ENCODE results near the gene CCDC12.

The CCDC12 gene

DNA sequence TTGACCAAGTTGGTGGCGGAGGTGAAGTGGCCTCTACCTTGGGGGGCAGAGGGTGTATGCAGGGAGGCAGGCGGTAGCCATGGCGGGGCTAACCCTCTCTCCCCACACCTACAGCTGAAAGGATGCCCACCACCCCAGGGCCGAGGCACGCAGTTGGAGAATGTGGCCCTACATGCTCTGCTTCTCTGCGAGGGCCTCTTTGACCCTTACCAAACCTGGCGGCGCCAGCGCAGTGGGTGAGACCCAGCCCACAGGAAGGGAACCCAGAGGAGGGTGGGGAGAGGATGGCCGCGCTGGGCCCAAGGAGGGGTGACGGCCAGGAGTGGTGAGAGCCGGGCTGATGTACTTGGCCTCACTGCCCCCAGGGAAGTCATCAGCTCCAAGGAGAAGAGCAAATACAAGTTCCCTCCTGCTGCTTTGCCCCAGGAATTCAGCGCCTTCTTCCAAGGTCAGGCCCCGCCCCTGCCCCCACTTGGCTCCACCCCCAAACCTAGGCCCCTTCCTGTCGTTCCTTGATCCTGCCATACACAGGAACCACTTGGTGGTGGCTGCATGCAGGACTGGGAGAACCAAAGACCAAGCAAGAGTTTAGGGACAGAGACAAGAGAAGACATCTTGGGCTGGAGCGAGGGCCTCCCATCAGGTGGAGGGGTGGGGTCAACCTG is 12.7 kb upstream of the CCDC12 start:
- no peak for DNase-seq (ENCODE audit: extremely low read depth, low read depth)

GRCh38 chr3:46988616-46989015 is 12.1 kb upstream of the CCDC12 start:
- H3K4me3 ChIP-seq (replicated peaks; ENCODE audit: low read depth, low read length): no peak overlapping the region
- DNase-seq (ENCODE audit: extremely low read depth, low read depth): no peak
- TF ChIP-seq, protein P1, sequence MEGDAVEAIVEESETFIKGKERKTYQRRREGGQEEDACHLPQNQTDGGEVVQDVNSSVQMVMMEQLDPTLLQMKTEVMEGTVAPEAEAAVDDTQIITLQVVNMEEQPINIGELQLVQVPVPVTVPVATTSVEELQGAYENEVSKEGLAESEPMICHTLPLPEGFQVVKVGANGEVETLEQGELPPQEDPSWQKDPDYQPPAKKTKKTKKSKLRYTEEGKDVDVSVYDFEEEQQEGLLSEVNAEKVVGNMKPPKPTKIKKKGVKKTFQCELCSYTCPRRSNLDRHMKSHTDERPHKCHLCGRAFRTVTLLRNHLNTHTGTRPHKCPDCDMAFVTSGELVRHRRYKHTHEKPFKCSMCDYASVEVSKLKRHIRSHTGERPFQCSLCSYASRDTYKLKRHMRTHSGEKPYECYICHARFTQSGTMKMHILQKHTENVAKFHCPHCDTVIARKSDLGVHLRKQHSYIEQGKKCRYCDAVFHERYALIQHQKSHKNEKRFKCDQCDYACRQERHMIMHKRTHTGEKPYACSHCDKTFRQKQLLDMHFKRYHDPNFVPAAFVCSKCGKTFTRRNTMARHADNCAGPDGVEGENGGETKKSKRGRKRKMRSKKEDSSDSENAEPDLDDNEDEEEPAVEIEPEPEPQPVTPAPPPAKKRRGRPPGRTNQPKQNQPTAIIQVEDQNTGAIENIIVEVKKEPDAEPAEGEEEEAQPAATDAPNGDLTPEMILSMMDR (IDR thresholded peaks at IDR 0.05; ENCODE audit: low read depth, low read length, missing control alignments): no peak

More for the DNA sequence above, 12.7 kb upstream of the CCDC12 start:
- no peak overlapping the region for H3K4me3 ChIP-seq (replicated peaks; ENCODE audit: low read depth, low read length)
- TF ChIP-seq, protein P1 (IDR thresholded peaks at IDR 0.05; ENCODE audit: low read depth, low read length, missing control alignments): no peak

GRCh38 chr3:46987743-46988401 is 11.3 kb upstream of the CCDC12 start:
- no peak for DNase-seq (ENCODE audit: extremely low read depth, low read depth)
- no peak overlapping the region for H3K4me3 ChIP-seq (replicated peaks; ENCODE audit: low read depth, low read length)
- TF ChIP-seq, protein P1 (IDR thresholded peaks at IDR 0.05; ENCODE audit: low read depth, low read length, missing control alignments): no peak

DNA sequence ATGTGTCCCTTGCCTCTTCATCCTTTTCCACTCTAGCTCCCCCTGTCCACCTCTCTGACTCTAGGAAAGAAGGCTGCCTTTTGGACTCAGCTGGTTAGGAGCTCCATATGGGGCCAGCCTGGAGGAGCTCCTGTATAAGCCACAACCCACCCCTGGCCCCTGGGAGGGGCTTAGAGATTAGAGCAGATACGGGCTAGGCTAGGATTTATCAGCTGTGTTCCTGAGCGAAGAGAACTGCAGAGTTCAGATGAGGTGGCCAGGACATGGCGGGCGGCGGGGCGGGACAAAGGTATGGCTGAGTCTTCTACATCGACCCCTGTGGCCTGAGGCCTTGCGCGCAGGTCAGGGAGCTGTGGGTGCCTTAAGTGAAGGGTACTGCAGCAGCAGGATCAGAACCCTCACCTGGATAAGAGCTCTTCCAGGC is 10.8 kb upstream of the CCDC12 start:
- TF ChIP-seq, protein P1 (IDR thresholded peaks at IDR 0.05; ENCODE audit: low read depth, low read length, missing control alignments): no peak
- no peak for DNase-seq (ENCODE audit: extremely low read depth, low read depth)
- H3K4me3 ChIP-seq (replicated peaks; ENCODE audit: low read depth, low read length): no peak overlapping the region

GRCh38 chr3:46986782-46987310 is 10.3 kb upstream of the CCDC12 start:
- DNase-seq (ENCODE audit: extremely low read depth, low read depth): no peak
- no peak overlapping the region for H3K4me3 ChIP-seq (replicated peaks; ENCODE audit: low read depth, low read length)
- TF ChIP-seq, protein P1 (IDR thresholded peaks at IDR 0.05; ENCODE audit: low read depth, low read length, missing control alignments): no peak

DNA sequence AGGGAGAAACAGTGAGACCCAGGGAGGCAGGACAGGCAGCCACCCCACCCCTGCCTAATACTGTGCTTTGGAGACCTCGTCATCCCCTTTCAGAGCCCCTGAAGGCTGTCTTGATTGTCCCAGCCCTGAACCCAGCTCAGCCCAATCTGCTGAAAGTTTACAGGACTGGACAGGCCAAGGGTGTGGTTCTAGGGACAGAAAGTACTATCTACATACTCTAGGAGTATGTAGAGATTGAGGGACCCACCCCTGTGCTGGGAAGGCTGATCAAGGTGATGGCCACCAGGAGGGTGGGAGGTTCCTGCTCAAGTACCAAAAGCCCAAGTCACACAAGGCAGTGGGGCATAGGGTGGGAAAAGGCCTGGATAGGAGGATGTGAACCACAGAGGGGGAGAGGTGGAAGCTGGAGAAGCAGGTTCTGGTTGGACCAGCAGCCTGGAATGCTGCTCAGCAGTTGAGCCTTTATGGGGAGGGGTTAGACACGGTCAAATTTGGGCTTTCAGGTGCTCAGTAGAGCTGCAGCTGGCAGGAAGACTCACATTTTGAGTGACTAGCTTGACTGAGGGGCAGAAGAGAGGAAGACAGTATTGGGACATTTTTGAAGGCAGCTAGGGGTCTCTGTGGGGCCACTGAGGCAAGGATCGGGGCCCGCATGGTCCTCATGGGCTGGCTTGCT is 9.6 kb upstream of the CCDC12 start:
- TF ChIP-seq, protein P1 (IDR thresholded peaks at IDR 0.05; ENCODE audit: low read depth, low read length, missing control alignments): no peak
- no peak overlapping the region for H3K4me3 ChIP-seq (replicated peaks; ENCODE audit: low read depth, low read length)
- no peak for DNase-seq (ENCODE audit: extremely low read depth, low read depth)
